Stimulated activated memory B cell treated with anti-CD40 and anti-IgM and Interleukin-4, amounts not matched to agents 10 μg/mL and 1 μg/mL and 100 μg/mL, for 72 hours (primary cell): ENCODE measurements around the gene FCHSD2.

ENCODE experiments used
- ATAC-seq: fragments of 150-1000 bp; cut with Tn5 transposase; 2 replicates; pipeline ENCODE4 v1.10.0; 2021
- H3K27ac Mint-ChIP-seq: one replicate; pipeline ENCODE4 v1.8.0; 2022; ENCODE audit warnings: mild to moderate bottlenecking, mixed read lengths
- H3K27me3 Mint-ChIP-seq: one replicate; pipeline ENCODE4 v1.8.0; 2022; ENCODE audit warnings: mixed read lengths
- H3K36me3 Mint-ChIP-seq: one replicate; pipeline ENCODE4 v1.8.0; 2022; ENCODE audit warnings: mixed read lengths
- H3K4me1 Mint-ChIP-seq: one replicate; pipeline ENCODE4 v1.8.0; 2022; ENCODE audit warnings: mixed read lengths
- H3K4me3 Mint-ChIP-seq: one replicate; pipeline ENCODE4 v1.8.0; 2022; ENCODE audit warnings: mild to moderate bottlenecking, moderate library complexity, mixed read lengths
- H3K9me3 Mint-ChIP-seq: one replicate; pipeline ENCODE4 v1.8.0; 2022; ENCODE audit warnings: mixed read lengths

Gene FCHSD2

DNA sequence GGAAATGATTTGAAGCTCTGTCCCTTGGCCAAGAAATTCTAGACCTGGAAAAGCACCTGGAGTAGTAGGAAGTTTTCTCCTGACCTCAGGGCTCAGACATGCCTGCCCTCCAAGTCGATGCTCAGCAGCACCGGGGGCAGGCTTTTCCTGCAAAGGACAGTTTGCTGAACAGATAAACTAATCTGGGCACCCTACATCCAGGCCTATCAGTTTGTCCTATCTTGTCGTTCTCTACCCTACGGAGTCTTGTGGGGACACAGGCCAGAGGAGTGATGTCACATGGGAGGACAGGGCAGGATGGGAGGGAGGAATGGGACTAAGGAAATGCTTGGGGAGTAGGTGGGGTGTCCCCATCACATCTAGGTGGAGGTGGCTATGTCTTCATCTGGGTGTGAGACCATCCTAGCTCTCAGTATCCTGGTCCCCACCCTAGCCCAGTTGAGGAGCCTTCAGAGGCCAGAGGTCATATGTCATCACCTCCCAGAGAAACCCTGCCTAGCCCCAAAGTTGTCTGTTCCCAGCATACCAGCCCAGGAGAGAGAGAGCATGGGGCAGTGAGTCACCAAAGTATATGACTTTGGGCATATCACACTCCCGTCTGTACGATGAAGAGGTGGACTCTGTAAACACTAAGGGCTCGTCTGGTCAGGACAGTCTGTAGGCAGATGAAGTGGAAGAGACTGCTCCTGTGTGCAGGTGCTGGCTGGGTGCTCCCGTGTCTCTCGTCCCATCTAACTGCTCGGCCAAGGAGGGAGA is 18.1 kb upstream of the FCHSD2 start:
- Mint-ChIP-seq H3K27ac (peak overlapping the region; percentile 86), H3K4me1 (peaks cover 88% of the 10 kb centered on the region), H3K36me3 (no peaks in the 10 kb centered on the region), H3K9me3 (no peaks in the 10 kb centered on the region), H3K4me3 (peak overlapping the region; percentile 0), H3K27me3 (no peaks in the 10 kb centered on the region)
- ATAC-seq, result no peak

DNA sequence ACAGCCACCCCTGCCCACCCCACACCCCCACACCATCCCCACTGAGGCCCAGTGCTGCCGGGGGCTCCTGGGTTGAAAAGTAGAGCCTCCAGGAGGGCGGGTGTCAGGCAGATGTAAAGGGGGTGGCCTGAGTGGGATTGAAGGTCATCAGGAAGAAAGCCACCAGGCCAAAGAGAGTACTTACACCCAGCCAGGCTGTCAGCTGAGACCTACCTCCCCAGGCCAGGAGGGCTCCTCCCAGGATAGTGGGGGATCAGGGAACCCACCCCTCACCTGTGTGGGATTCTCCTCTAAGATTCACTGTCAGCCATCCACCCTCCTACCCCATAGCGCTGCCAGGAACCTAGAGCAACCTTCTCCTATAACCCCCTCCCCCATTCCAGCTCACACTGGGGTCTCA is 17.2 kb upstream of the FCHSD2 start:
- H3K27me3 Mint-ChIP-seq, result no peaks in the 10 kb centered on the region
- H3K27ac Mint-ChIP-seq, result peak overlapping the region; percentile 86
- H3K9me3 Mint-ChIP-seq, result no peaks in the 10 kb centered on the region
- peaks cover 88% of the 10 kb centered on the region for H3K4me1 Mint-ChIP-seq
- no peak for ATAC-seq
- H3K36me3 Mint-ChIP-seq, result no peaks in the 10 kb centered on the region
- H3K4me3 Mint-ChIP-seq, result no peak overlapping the region

DNA sequence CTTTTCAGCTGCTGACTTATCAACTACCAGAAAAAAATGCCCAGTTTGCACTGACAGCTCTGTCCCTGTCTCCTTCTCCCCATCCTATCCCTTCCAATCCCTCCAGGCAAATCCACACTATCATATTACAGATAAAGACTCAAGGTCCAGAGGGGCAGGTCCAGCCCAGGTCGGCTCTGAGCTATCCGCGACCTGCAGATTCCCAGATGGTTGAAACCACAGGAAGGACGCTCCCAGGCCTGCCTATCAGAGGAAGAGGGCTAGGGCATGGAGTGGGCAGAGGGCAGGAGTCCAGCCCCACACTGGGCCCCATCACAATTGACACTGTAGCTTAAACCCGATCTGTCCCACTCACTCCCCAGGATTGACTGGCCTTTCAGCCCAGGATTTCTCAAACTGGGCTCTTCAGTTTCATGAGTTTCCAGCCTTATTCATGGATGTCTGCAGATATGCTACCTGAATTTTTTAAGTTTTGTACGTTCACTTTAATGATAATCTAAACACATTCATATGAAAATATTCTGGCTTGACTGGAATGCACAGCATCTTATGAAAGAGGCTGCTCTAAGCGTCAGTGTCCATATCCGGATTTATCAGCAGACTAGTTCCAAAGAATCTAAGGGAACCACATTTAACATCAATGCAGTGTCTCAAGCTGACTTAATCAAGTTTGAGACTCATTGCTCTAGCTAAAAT is 16.4 kb upstream of the FCHSD2 start:
- peaks cover 88% of the 10 kb centered on the region for H3K4me1 Mint-ChIP-seq
- no peak for ATAC-seq
- no peaks in the 10 kb centered on the region for H3K9me3 Mint-ChIP-seq
- no peaks in the 10 kb centered on the region for H3K36me3 Mint-ChIP-seq
- peak overlapping the region; percentile 86 for H3K27ac Mint-ChIP-seq
- H3K27me3 Mint-ChIP-seq, result no peaks in the 10 kb centered on the region
- H3K4me3 Mint-ChIP-seq, result peak overlapping the region; percentile 67

DNA sequence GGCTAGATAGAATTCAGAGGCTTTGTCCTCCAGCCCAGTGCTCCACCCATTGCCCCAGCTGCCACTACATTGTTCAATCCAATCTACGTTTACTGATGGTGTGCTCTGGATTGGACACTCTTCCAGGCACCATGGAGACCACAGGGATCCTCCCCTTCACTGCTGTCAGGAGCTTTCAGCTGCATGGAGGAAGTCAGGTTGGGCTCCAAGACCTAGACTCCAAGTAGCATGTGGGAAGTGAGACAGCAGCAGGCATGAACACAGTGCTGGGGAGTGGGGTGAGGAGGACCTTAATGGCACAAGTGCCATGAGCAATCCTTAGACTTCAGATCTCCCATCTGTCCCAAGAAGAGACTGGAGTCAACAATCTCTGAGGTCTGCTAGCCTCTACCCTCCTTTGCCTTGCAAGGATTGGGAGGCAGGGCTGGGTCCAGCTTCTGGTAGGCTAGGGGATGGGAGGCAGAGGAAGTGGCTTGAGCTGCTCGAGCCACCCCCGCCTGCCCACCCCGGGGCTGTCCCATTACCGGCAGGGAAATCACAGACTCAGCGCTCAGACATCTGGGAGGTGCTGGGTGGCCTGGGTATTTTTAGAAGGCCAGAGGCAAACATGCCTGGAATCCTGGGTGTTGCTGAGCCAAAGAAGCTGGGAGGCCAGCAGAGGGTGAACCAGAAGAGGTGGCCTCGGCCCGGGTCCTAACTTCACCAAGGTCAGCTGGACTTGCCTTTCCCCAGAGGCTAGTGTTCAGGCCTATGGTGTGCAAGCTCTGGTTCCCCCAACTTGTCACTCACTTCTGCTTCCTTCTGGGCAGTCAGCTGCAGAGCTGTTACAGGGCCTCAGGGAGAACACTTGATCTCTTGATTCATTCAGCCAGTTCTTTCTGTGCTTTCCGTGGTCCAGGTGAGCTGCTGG is 15.2 kb upstream of the FCHSD2 start:
- peak; percentile 71 for ATAC-seq
- Mint-ChIP-seq H3K36me3 (no peaks in the 10 kb centered on the region), H3K4me3 (peak overlapping the region; percentile 67), H3K27me3 (no peaks in the 10 kb centered on the region), H3K4me1 (peaks cover 89% of the 10 kb centered on the region), H3K9me3 (no peaks in the 10 kb centered on the region), H3K27ac (peak overlapping the region; percentile 86)

DNA sequence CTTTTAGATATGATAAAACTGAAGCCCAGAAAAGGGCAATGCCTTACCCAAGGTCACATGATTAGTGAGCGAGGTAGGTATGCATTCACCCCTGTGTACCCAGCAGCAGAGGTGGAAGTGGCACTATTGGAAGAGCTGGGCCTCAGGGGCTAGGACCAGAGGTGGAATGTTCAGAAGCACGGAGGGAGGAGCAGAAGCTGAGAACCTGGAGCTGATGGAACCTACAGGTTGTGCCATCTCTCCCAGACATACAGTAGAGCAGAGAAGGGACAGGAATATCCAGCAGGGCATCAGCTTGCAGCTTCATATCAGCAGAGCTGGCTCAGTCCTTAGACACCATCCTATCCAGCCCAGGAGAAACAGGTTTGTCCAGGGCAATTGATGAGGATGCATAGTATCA is 14.6 kb upstream of the FCHSD2 start:
- Mint-ChIP-seq H3K4me3 (no peak overlapping the region), H3K4me1 (peaks cover 90% of the 10 kb centered on the region), H3K36me3 (no peaks in the 10 kb centered on the region), H3K27ac (peak overlapping the region; percentile 86), H3K9me3 (no peaks in the 10 kb centered on the region), H3K27me3 (no peaks in the 10 kb centered on the region)
- ATAC-seq, result no peak

DNA sequence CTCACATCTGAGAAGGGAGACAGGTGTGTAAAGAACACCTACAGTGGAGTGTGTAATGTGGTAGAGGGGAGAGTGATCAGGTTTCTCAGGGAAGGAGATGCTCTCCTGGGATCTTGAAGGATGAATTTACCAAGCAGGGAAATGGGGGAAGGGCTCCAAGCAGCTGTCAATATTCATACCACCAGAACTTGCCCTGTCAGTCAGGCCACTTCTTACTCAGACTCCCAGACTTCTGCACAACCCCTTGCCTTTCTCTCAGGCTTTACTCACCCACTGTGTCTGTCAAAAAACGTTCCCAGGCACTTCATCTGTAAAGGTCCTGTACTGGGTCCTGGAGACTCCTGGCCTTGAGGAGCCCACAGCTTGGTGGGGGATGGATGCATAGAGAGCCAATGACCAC is 14.0 kb upstream of the FCHSD2 start:
- no peak for ATAC-seq
- Mint-ChIP-seq H3K27ac (peak overlapping the region; percentile 86), H3K27me3 (no peaks in the 10 kb centered on the region), H3K9me3 (no peaks in the 10 kb centered on the region), H3K4me3 (no peak overlapping the region), H3K36me3 (no peaks in the 10 kb centered on the region), H3K4me1 (peaks cover 93% of the 10 kb centered on the region)

DNA sequence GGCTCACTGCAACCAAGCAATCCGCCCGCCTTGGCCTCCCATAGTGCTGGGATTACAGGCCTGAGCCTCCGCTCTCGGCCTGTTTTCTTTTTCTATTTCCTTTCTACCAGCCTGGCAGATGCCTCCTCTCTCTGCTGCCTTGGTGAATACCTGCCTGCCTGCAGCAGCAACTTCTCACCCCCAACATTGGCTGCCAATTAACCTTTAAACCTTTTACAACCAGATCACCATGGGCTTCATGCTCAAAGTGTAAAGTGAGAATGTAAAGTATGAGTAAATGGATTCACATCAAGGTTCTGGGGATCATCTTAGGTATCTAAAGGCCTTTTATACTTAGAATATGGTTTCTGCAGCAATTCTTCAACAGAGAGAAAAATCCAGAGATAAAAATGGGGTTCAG is 13.0 kb upstream of the FCHSD2 start:
- peaks cover 96% of the 10 kb centered on the region for H3K4me1 Mint-ChIP-seq
- H3K27ac Mint-ChIP-seq, result peak overlapping the region; percentile 86
- H3K9me3 Mint-ChIP-seq, result peaks cover under 1% of the 10 kb centered on the region
- no peaks in the 10 kb centered on the region for H3K27me3 Mint-ChIP-seq
- H3K4me3 Mint-ChIP-seq, result no peak overlapping the region
- H3K36me3 Mint-ChIP-seq, result no peaks in the 10 kb centered on the region
- no peak for ATAC-seq

DNA sequence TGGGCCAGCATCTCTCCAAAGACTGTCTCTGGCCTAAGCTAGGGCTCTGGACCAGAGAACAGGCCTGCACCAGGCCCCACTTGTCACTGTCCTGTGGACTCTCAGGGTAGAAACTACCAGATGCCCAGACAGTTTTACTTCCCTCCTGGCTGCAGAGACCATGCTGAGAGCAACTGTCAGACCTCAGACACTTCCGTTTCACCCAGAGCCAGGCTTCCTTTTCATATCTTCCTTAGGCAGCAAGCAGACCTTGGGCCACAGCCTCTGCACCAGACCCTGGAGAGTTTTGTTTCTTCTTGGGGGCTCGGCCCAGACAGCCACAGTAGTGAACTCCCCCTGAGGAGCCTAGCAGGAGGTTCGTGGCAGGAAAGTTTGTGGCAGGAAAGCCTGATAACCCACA is 12.1 kb upstream of the FCHSD2 start:
- H3K4me3 Mint-ChIP-seq, result peak overlapping the region; percentile 65
- peak overlapping the region; percentile 86 for H3K27ac Mint-ChIP-seq
- H3K9me3 Mint-ChIP-seq, result peaks cover 2% of the 10 kb centered on the region
- no peaks in the 10 kb centered on the region for H3K27me3 Mint-ChIP-seq
- peak; percentile 63 for ATAC-seq
- peaks cover 96% of the 10 kb centered on the region for H3K4me1 Mint-ChIP-seq
- H3K36me3 Mint-ChIP-seq, result no peaks in the 10 kb centered on the region

DNA sequence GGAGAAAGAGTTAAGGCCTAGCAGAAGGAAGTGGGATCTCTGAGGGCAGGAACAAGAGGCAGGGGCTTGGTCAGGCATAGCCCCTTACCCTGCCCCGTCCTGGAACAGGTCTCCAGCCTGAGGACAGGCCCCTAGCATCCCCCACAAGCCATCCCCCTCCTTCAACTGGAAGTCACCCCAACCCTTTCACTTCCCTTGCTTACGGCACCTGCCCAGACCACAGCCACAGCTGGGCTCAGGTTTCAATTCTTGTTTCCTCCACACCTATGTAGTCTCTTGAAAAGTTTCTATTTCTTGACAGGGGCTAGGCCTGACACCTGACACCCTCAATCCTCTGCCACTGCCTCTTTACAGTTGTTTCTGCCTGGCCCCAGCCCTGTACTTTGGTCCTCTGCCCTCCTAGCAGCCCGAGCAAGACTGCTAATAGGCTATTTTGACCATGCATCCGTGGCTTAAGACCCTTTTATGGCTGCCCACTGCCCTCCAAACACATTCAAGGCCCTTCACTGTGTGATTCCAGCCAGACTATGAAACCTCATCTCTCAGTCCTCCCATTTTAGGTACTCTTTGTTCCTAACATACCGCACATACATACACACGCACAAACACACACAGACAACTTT is 10.9 kb upstream of the FCHSD2 start:
- Mint-ChIP-seq H3K4me3 (peak overlapping the region; percentile 13), H3K27ac (peak overlapping the region; percentile 86), H3K9me3 (peaks cover 2% of the 10 kb centered on the region), H3K27me3 (no peaks in the 10 kb centered on the region), H3K4me1 (peaks cover 98% of the 10 kb centered on the region), H3K36me3 (no peaks in the 10 kb centered on the region)
- peak; percentile 92 for ATAC-seq

DNA sequence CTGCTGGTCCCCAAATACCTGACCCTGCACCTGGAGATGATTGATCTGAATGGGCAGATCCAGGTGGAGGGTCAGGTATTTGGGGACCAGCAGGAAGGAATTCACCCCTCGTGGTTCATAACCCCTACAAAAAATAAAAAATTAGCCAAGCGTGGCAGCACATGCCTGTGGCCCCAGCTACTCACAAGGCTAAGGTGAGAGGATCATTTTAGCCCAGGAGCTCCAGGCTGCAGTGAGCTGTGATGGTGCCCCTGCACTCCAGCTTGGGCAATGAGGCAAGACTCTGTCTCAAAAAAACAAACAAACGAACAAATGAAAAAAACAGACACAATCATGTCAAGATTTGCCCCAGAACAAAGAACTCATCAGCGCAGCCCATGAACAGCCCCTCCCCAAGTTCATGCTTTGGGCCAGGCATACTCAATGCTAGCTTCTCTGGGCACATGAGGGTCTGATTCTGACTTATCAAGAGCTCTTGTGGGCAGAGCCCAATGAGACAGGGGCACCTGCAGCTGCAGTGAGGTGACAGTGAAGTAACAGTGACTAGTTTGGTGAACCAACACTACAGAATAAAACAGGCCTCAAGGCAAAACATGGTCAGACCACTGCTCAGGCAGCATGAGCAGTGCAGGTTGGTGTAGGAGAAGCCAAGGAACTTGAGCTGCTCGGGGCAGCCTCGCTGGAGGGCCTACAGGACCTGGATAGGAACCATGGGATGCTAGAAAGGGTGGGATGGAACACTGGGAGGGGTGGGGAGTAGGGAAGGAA is 10.2 kb upstream of the FCHSD2 start:
- H3K4me3 Mint-ChIP-seq, result peak overlapping the region; percentile 5
- H3K36me3 Mint-ChIP-seq, result no peaks in the 10 kb centered on the region
- H3K27me3 Mint-ChIP-seq, result no peaks in the 10 kb centered on the region
- ATAC-seq, result peak; percentile 76
- H3K27ac Mint-ChIP-seq, result peak overlapping the region; percentile 86
- peaks cover 2% of the 10 kb centered on the region for H3K9me3 Mint-ChIP-seq
- peaks cover 98% of the 10 kb centered on the region for H3K4me1 Mint-ChIP-seq

DNA sequence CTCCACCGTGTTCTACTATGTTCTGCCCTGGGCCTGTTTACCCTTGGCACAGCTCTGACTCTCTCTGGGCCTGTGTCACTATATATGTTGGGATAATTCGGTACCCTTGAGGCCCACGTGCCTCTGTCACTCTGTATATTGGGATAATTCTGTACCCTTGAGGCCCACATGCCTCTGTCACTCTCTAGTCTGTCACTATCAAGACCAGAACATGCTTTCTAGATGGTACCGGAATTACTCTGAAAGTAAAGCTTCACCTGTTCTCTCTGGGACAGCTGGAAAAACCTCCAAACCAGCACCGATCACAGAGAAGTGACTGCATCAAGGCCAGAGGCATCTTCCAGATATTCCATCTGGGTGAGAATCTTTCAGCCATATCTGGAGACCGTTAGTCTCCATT is 9.3 kb upstream of the FCHSD2 start:
- Mint-ChIP-seq H3K4me3 (no peak overlapping the region), H3K4me1 (peaks cover 98% of the 10 kb centered on the region), H3K9me3 (peaks cover 2% of the 10 kb centered on the region), H3K36me3 (no peaks in the 10 kb centered on the region), H3K27ac (peak overlapping the region; percentile 86), H3K27me3 (no peaks in the 10 kb centered on the region)
- ATAC-seq, result no peak

DNA sequence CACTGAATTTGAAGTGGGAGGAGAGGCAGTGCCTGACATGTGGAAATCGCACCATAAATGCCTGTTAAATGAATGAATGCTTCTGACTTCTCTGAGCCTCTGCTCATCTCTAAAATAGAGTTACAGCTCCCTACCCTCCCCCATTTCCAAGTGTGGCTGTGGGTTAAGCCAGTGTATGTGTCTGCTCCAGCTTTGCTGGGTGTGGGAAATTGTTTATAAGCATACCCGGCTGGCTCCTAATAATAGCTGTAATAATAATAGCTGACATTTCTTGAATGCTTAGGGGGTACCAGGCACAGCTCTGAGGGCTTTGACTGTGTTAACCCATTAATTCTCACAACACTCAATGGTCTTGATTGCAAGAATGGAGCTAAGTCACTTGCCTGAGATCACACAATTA is 7.0 kb upstream of the FCHSD2 start:
- Mint-ChIP-seq H3K27ac (peak overlapping the region; percentile 86), H3K9me3 (peaks cover 2% of the 10 kb centered on the region), H3K4me1 (peaks cover 90% of the 10 kb centered on the region), H3K36me3 (no peaks in the 10 kb centered on the region), H3K27me3 (no peaks in the 10 kb centered on the region), H3K4me3 (no peak overlapping the region)
- ATAC-seq, result no peak

DNA sequence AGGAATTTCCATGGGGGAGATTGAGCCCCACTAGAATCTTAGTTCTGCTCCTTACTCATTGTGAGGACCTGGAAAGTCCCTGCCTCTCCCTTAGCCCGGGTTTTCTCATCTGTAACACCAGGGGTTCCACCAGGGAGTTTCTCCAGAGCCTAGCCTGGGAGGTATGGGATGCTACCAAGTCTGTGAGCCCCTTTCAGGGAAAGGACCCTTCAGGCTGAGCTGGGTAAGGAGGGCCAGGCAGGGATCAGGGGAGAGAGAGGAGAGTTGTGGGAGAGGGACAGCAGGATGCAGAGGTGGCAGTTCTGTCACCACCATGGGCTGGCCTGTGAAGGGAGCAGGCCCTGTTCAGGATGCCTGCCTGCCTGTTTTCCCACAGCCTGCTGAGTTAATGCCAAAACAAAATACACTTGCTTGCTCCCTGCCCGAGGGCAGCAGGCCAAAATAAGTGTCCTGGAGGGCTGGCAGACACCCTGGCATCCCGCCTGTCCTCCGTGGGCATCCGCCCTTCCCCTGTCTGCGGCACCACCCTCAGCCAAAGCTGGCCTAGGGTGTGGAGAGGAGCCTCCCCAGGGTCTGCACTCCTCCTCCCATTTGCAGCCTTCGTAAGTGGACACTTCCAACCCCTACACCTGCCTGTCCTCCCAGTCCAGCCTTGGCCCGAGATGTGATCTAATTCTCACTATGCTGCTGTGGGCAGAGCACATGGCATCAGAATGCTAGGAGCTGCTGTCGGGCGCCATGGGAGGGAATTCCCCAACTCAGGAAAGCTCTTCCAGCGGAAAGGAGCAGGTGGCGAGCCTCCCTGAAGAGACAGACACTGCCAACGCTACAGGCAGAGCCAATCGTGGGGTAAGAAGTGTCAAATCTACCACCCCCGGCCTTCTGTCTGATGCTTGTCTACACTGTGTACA is 5.9 kb upstream of the FCHSD2 start:
- no peak for ATAC-seq
- Mint-ChIP-seq H3K36me3 (no peaks in the 10 kb centered on the region), H3K9me3 (peaks cover 2% of the 10 kb centered on the region), H3K4me1 (peaks cover 89% of the 10 kb centered on the region), H3K27ac (peak overlapping the region; percentile 86), H3K27me3 (no peaks in the 10 kb centered on the region), H3K4me3 (no peak overlapping the region)
